GM18508 (cell line): ENCODE results near the gene ESPN.

Experiments
- ATAC-seq: cut with Tn5 transposase; IDR thresholded peaks from one replicate; pipeline ENCODE4 v1.9.1; 2021; ENCODE audit warnings: moderate number of reproducible peaks; ENCODE audit not compliant: insufficient read depth, unreplicated experiment

The ESPN gene

GRCh38 chr1:6462412-6463119, 38.0 kb downstream of the ESPN start:
- ATAC-seq = no peak

GRCh38 chr1:6463120-6463412, 38.5 kb downstream of the ESPN start:
- ATAC-seq = no peak

- no peak for ATAC-seq
Observed at GRCh38 chr1:6464514-6464836, 39.9 kb downstream of the ESPN start.

GRCh38 chr1:6464915-6465314, 40.3 kb downstream of the ESPN start:
- no peak for ATAC-seq

- ATAC-seq = no peak
Observed at GRCh38 chr1:6465461-6466005, 41.0 kb downstream of the ESPN start.

GRCh38 chr1:6466023-6466422, 41.4 kb downstream of the ESPN start, which contains the start of gene TNFRSF25:
Gene TNFRSF25 (minus strand): TSS chr1:6466173. CDS start chr1:6466107, 66 bp downstream.
- no peak for ATAC-seq

GRCh38 chr1:6466751-6467150, 42.2 kb downstream of the ESPN start:
- ATAC-seq = no peak

GRCh38 chr1:6467224-6467623, 42.6 kb downstream of the ESPN start:
- ATAC-seq = no peak

- no peak for ATAC-seq
Observed at GRCh38 chr1:6467744-6468688, 43.4 kb downstream of the ESPN start.

GRCh38 chr1:6468729-6469461, 44.3 kb downstream of the ESPN start:
- ATAC-seq = no peak

GRCh38 chr1:6470132-6471085, 45.8 kb downstream of the ESPN start:
- ATAC-seq = no peak

GRCh38 chr1:6471086-6471969, 46.8 kb downstream of the ESPN start:
- ATAC-seq = no peak

GRCh38 chr1:6471970-6472368, 47.4 kb downstream of the ESPN start:
- no peak for ATAC-seq

- ATAC-seq = no peak
Observed at GRCh38 chr1:6472391-6472790, 47.8 kb downstream of the ESPN start.

GRCh38 chr1:6473156-6473555, 48.6 kb downstream of the ESPN start:
- ATAC-seq = no peak

- no peak for ATAC-seq
Observed at GRCh38 chr1:6473974-6474814, 49.6 kb downstream of the ESPN start.

GRCh38 chr1:6474815-6475282, 50.3 kb downstream of the ESPN start:
- no peak for ATAC-seq
